ENCODE measurements around the gene WNT10A. TPM values are rescaled to one million over a fixed set of nuclear protein-coding genes. Genes with fewer than 3 reads are reported as not detected.

The WNT10A gene
- total RNA-seq: 0.35 TPM
- long read RNA-seq: 0 reads

- H3K9me3 ChIP-seq: no peaks in the 10 kb centered on the region
- peaks cover 22% of the 10 kb centered on the region for H3K4me1 ChIP-seq
- ATAC-seq (peak; percentile 39 to 49), DNase-seq (peak; percentile 68)
- no peak within 1 kb of the TSS for H3K27ac ChIP-seq
- TF ChIP-seq CTCF (IDR thresholded peaks at IDR 0.05): no peak
- H3K4me3 ChIP-seq: peak within 1 kb of the TSS; percentile 41
- intact Hi-C loops (cut with DNase I): no loop called here
- H3K27me3 ChIP-seq (ENCODE audit: low read depth): peaks cover 93% of the 10 kb centered on the region
- no peaks in the 10 kb centered on the region for H3K36me3 ChIP-seq
Measured at GRCh38 chr2:218880102-218880858, at the start of gene WNT10A. Gene WNT10A, plus strand, starts transcription at chr2:218880852. Its CDS starts 144 bp downstream, at chr2:218880996.

- Histone ChIP-seq H3K9me3 (no peaks in the 10 kb centered on the region), H3K4me1 (no peaks in the 10 kb centered on the region), H3K4me3 (no peak within 1 kb of the TSS), H3K36me3 (no peaks in the 10 kb centered on the region), H3K27me3 (ENCODE audit: low read depth) (peaks cover 6% of the 10 kb centered on the region), H3K27ac (no peak within 1 kb of the TSS)
- TF ChIP-seq CTCF (IDR thresholded peaks at IDR 0.05): no peak
- DNase-seq (peak; percentile 35), ATAC-seq (no peak)
- intact Hi-C loops (cut with DNase I): no loop called here
Measured at GRCh38 chr2:218831378-218831990, 49.2 kb upstream of the WNT10A start, which contains the start of gene PRKAG3. Gene PRKAG3, minus strand, starts transcription at chr2:218831803.

- H3K36me3 ChIP-seq: no peaks in the 10 kb centered on the region
- no peak for ATAC-seq
- H3K27ac ChIP-seq: no peak overlapping the region
Measured at GRCh38 chr2:218832081-218832480, 48.6 kb upstream of the WNT10A start.

GRCh38 chr2:218832520-218832919 is 48.1 kb upstream of the WNT10A start:
- no peak overlapping the region for H3K27ac ChIP-seq
- no peaks in the 10 kb centered on the region for H3K4me1 ChIP-seq
- no peaks in the 10 kb centered on the region for H3K9me3 ChIP-seq
- peaks cover 11% of the 10 kb centered on the region for H3K27me3 ChIP-seq (ENCODE audit: low read depth)
- TF ChIP-seq CTCF (IDR thresholded peaks at IDR 0.05): no peak
- H3K4me3 ChIP-seq: no peak overlapping the region
- no peaks in the 10 kb centered on the region for H3K36me3 ChIP-seq
- intact Hi-C loops (cut with DNase I): no loop called here
- DNase-seq (peak; percentile 36), ATAC-seq (peak in 1 of 2 donors; percentile 45)

More at GRCh38 chr2:218832081-218832480, 48.6 kb upstream of the WNT10A start:
- no peak overlapping the region for H3K4me3 ChIP-seq
- no peak for DNase-seq
- intact Hi-C loops (cut with DNase I): no loop called here
- H3K4me1 ChIP-seq: no peaks in the 10 kb centered on the region
- no peak for TF ChIP-seq CTCF (IDR thresholded peaks at IDR 0.05)
- H3K9me3 ChIP-seq: no peaks in the 10 kb centered on the region
- peaks cover 11% of the 10 kb centered on the region for H3K27me3 ChIP-seq (ENCODE audit: low read depth)

GRCh38 chr2:218833023-218833609 is 47.5 kb upstream of the WNT10A start:
- intact Hi-C loops (cut with DNase I): no loop called here
- ATAC-seq (no peak), DNase-seq (peak; percentile 2)
- Histone ChIP-seq H3K9me3 (no peaks in the 10 kb centered on the region), H3K27me3 (ENCODE audit: low read depth) (peaks cover 8% of the 10 kb centered on the region), H3K4me1 (no peaks in the 10 kb centered on the region), H3K4me3 (no peak overlapping the region), H3K36me3 (no peaks in the 10 kb centered on the region), H3K27ac (no peak overlapping the region)
- no peak for TF ChIP-seq CTCF (IDR thresholded peaks at IDR 0.05)
